Neuronal stem cell (in vitro differentiated cells): ENCODE data around the gene B9D2.

ENCODE experiments used
- DNase-seq: peaks from one replicate; pipeline ENCODE4 v3.0.0-alpha.2; 2013; ENCODE audit warnings: low spot score
- H2AFZ ChIP-seq: one replicate; pipeline ENCODE4 v1.6.1; 2013; ENCODE audit warnings: mild to moderate bottlenecking, low read length, inconsistent platforms
- H2AK5ac ChIP-seq: 2 replicates; pipeline ENCODE4 v1.6.1; 2013; ENCODE audit warnings: low read depth, mild to moderate bottlenecking, inconsistent platforms, low read length, moderate library complexity, mixed read lengths
- H2BK120ac ChIP-seq: 2 replicates; pipeline ENCODE4 v1.6.1; 2013; ENCODE audit warnings: low read depth, mild to moderate bottlenecking, inconsistent platforms, low read length, moderate library complexity, mixed read lengths
- H2BK12ac ChIP-seq: one replicate; pipeline ENCODE4 v1.6.1; 2013; ENCODE audit warnings: low read length, inconsistent platforms
- H2BK15ac ChIP-seq: 2 replicates; pipeline ENCODE4 v1.6.1; 2013; ENCODE audit warnings: mild to moderate bottlenecking, low read length, inconsistent platforms, mixed read lengths
- H2BK5ac ChIP-seq: one replicate; pipeline ENCODE4 v1.6.1; 2013; ENCODE audit warnings: inconsistent platforms, mild to moderate bottlenecking, low read length, moderate library complexity
- H3K14ac ChIP-seq: one replicate; pipeline ENCODE4 v1.6.1; 2013; ENCODE audit warnings: low read length, inconsistent platforms
- H3K18ac ChIP-seq: 2 replicates; pipeline ENCODE4 v1.6.1; 2013; ENCODE audit warnings: low read length, inconsistent platforms
- H3K23ac ChIP-seq: 2 replicates; pipeline ENCODE4 v1.6.1; 2013; ENCODE audit warnings: low read depth, mild to moderate bottlenecking, mixed read lengths, low read length, inconsistent platforms; ENCODE audit not compliant: poor library complexity
- H3K27ac ChIP-seq: replicated peaks from 3 replicates; pipeline ENCODE4 v1.5.1; 2013; ENCODE audit warnings: low read length, inconsistent platforms
- H3K27me3 ChIP-seq, 3 experiments: 2 replicates each; pipeline ENCODE4 v1.6.1; 2013; ENCODE audit warnings: low read length in 3 of 3, mild to moderate bottlenecking in 2 of 3, inconsistent platforms in 1 of 3, low read depth in 1 of 3, mixed read lengths in 1 of 3, moderate library complexity in 1 of 3; ENCODE audit not compliant: control insufficient read depth in 3 of 3, insufficient read depth in 3 of 3
- H3K36me3 ChIP-seq, 2 donors: replicated peaks in 1 of 2; 2 replicates each; pipeline ENCODE4 v1.6.1; 2013; ENCODE audit warnings: low read length in 2 of 2; ENCODE audit not compliant: control insufficient read depth in 2 of 2, insufficient read depth in 2 of 2
- H3K4ac ChIP-seq: 2 replicates; pipeline ENCODE4 v1.6.1; 2013; ENCODE audit warnings: inconsistent platforms, mild to moderate bottlenecking, low read length, moderate library complexity
- H3K4me1 ChIP-seq, 2 donors: 1 replicate in 1 of 2; 2 replicates in 1 of 2; pipeline ENCODE4 v1.6.1; 2013; ENCODE audit warnings: low read length in 2 of 2, low read depth in 1 of 2; ENCODE audit not compliant: control insufficient read depth in 2 of 2, insufficient read depth in 1 of 2
- H3K4me2 ChIP-seq: one replicate; pipeline ENCODE4 v1.6.1; 2013; ENCODE audit warnings: mild to moderate bottlenecking, low read length, inconsistent platforms; ENCODE audit not compliant: insufficient read depth, poor library complexity, severe bottlenecking
- H3K4me3 ChIP-seq, 2 donors: 2 replicates each; pipeline ENCODE4 v1.5.1; 2013; ENCODE audit warnings: low read length in 2 of 2, mild to moderate bottlenecking in 2 of 2, inconsistent platforms in 1 of 2, moderate library complexity in 1 of 2
- H3K79me1 ChIP-seq: one replicate; pipeline ENCODE4 v1.6.1; 2013; ENCODE audit warnings: low read depth, mild to moderate bottlenecking, inconsistent platforms, low read length, moderate library complexity
- H3K9ac ChIP-seq: one replicate; pipeline ENCODE4 v1.6.1; 2013; ENCODE audit warnings: mild to moderate bottlenecking, low read depth, low read length, inconsistent platforms; ENCODE audit not compliant: poor library complexity
- H3K9me3 ChIP-seq, 2 donors: replicated peaks in 1 of 2; 2 replicates each; pipeline versions ENCODE3 to v1.6.1; 2013; ENCODE audit warnings: low read length in 2 of 2, mild to moderate bottlenecking in 2 of 2, inconsistent platforms in 1 of 2, low read depth in 1 of 2, mixed read lengths in 1 of 2, moderate library complexity in 1 of 2; ENCODE audit not compliant: control insufficient read depth in 2 of 2, insufficient read depth in 1 of 2
- H4K8ac ChIP-seq: one replicate; pipeline ENCODE4 v1.6.1; 2013; ENCODE audit warnings: low read depth, mild to moderate bottlenecking, inconsistent platforms, low read length, moderate library complexity
- H4K91ac ChIP-seq: one replicate; pipeline ENCODE4 v1.6.1; 2013; ENCODE audit warnings: low read length, low read depth, mild to moderate bottlenecking, inconsistent platforms; ENCODE audit not compliant: poor library complexity
- WGBS, 2 donors: extraction: QIAGEN DNeasy Blood & Tissue Kit; methylation state at CpG; one replicate each; pipeline ENCODE4 v1.1.7; 2013; ENCODE audit warnings: missing lambda C conversion rate in 2 of 2, mixed read lengths in 1 of 2; ENCODE audit not compliant: insufficient read length in 2 of 2, insufficient replicate concordance in 1 of 2; ENCODE audit errors: extremely low coverage in 2 of 2; 5-methylcytosine and 5-hydroxymethylcytosine counted together

B9D2 gene

DNA sequence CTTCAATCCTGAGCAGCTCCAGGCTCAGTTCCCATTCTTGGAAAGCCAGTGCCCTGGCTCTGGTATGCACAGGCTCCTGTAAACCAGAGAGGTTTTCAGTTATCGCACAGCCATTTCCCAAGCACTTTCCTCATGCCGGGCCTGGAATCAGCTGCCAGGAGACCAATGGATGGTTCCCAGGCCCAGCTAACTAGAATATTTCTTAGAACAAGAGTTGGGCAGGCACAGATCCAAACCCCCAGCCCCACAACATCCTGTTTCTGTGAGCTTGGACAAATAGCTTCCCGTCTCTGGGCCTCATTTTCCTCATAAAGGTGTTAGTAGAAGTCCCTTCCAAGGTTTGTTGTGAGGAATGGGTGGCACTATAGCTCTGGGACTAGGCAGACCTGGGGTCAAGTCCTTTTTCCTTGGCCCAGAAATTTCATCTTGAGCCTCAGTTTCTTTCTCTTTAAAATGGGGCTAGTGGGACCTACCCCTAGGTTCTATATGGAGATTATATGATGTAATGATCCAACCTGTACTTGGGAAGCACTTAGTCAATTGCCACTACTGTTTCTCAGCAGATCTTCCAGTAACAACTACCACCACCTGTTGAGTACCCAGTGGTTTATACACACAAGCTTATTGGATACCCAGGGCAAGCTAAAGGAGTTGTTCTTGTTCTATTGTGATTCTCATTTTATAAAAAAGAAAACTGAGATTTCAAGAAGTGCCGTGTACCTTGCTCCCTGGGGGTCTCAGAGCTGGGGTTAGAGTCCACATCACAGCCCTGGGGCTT is 59.1 kb downstream of the B9D2 start:
- no peak overlapping the region for H2BK15ac ChIP-seq
- H2AFZ ChIP-seq, result no peak overlapping the region
- no peak overlapping the region for H3K9ac ChIP-seq
- H3K79me1 ChIP-seq, result peaks cover 1% of the 10 kb centered on the region
- peaks cover 0 to 2% of the 10 kb centered on the region in 2 donors for H3K4me1 ChIP-seq
- no peak overlapping the region for H3K23ac ChIP-seq
- no peak overlapping the region for H2BK120ac ChIP-seq
- no peak overlapping the region for H3K14ac ChIP-seq
- H3K4me3 ChIP-seq, result no peak overlapping the region
- H3K4ac ChIP-seq, result no peak overlapping the region
- H3K9me3 ChIP-seq, result no peaks in the 10 kb centered on the region
- H2BK12ac ChIP-seq, result no peak overlapping the region
- peaks cover 60 to 88% of the 10 kb centered on the region in 2 donors for H3K36me3 ChIP-seq
- no CpG with 5 or more reads among the region's 4 CpGs for WGBS, 2 donors
- no peak overlapping the region for H3K27ac ChIP-seq
- H3K27me3 ChIP-seq, result no peaks in the 10 kb centered on the region
- no peak for DNase-seq
- H2AK5ac ChIP-seq, result no peak overlapping the region
- H4K8ac ChIP-seq, result no peak overlapping the region
- no peak overlapping the region for H4K91ac ChIP-seq
- no peak overlapping the region for H3K4me2 ChIP-seq
- H3K18ac ChIP-seq, result no peak overlapping the region
- H2BK5ac ChIP-seq, result no peak overlapping the region
